ENCODE measurements around the gene CEBPZOS.
"Not testable (repeated sequence)": the region's sequence is repeated elsewhere in the genome, so short reads cannot be mapped to it uniquely, and the experiment has no call there.

CEBPZOS gene

DNA sequence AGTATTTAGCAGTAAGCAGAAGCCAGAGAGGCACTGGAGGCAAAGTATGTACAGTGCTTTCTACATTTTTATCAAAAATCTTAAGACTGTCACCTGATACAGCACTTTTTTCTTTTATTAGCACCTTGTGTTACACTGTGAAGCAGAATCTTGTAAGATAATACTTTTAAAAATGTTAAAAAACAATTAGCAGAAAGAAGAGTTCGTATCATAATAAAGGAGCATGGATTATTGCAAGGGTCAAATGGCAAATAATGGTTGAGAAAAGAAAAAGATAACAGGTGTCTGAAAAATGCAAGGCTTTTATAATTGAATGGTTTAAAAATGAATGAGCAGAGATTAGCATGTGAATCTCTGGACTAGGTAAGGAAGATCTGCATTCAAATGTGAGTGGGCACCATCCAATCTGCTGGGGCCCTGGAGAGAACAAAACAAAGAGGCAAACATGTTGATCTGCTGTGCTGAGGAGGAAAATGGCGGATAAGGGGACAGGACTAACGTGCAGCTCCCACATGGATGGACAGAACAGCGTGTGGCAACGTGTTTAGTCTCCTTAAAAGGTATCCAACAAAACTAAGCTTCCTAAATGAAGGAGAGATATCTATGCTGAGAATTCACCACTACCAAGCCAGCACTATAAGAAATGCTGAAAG lies 9.5 kb downstream of the CEBPZOS start:
- peak overlapping the region; percentile 46 for H3K27ac Mint-ChIP-seq
- peaks cover 72% of the 10 kb centered on the region for H3K36me3 Mint-ChIP-seq
- H3K4me1 Mint-ChIP-seq (ENCODE audit: low read depth) = peaks cover 39% of the 10 kb centered on the region
- H3K4me3 Mint-ChIP-seq = no peak overlapping the region
- H3K27me3 Mint-ChIP-seq = no peaks in the 10 kb centered on the region
- H3K9me3 Mint-ChIP-seq (ENCODE audit: low read depth) = peaks cover 36% of the 10 kb centered on the region

DNA sequence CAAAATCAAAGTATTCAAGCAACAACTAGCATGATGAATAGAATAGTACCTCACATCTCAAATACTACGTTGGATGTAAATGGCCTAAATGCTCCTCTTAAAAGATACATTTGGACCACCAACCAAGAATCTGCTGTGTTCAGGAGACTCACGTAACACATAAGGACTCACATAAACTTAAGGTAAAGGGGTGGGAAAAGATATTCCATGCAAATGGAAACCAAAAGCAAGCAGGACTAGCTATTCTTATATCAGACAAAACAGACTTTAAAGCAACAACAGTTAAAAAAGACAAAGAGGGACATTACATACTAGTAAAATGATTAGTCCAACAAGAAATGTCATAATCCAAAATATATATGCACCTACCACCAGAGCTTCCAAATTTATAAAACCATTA lies 10.5 kb downstream of the CEBPZOS start:
- not testable (repeated sequence) for H3K27me3 Mint-ChIP-seq, H3K27ac Mint-ChIP-seq, H3K4me3 Mint-ChIP-seq
- peaks cover 36% of the 10 kb centered on the region for H3K9me3 Mint-ChIP-seq (ENCODE audit: low read depth)
- H3K36me3 Mint-ChIP-seq = peaks cover 77% of the 10 kb centered on the region
- H3K4me1 Mint-ChIP-seq (ENCODE audit: low read depth) = peaks cover 30% of the 10 kb centered on the region

DNA sequence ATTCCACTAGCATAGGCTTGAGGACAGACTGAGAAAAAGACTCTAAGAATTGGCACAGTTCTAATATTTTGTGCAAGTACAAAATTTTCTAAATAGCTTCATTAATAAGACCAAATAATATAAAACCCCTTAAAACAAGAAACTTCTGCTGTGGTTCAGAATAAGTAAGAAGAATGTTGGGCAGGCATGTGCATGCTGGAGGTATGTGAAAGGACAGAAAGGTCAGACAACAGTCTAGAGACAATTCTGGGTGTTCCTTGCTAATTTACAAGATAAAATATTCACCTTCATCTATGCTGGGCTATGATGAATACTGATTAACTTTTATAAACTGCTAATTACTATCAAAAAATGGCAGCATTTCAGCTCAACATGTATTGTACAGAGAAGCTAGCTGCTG lies 14.9 kb downstream of the CEBPZOS start:
- H3K27ac Mint-ChIP-seq = no peak overlapping the region
- peaks cover 60% of the 10 kb centered on the region for H3K36me3 Mint-ChIP-seq
- peaks cover 23% of the 10 kb centered on the region for H3K4me1 Mint-ChIP-seq (ENCODE audit: low read depth)
- no peak overlapping the region for H3K4me3 Mint-ChIP-seq
- peaks cover 31% of the 10 kb centered on the region for H3K9me3 Mint-ChIP-seq (ENCODE audit: low read depth)
- H3K27me3 Mint-ChIP-seq = no peaks in the 10 kb centered on the region

DNA sequence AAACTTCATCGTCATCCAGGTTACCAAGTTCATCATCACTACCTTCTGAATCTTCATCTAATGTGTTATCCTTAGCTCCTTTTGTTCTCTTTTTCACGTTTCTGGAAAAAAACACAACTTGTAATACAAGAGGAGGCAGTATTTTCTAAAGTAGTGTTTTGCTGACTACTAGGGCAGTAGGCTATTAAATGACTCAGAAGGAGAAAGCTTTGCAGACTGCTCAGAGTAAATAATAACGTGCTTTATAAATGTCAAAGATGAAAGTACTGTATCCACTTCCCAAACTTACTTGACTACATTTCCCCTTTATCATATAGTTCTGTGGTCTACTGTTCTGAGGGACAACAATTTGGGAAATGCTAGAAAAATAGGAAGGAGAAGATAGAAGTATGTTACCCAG lies 15.6 kb downstream of the CEBPZOS start:
- Mint-ChIP-seq H3K4me1 (ENCODE audit: low read depth) (peaks cover 22% of the 10 kb centered on the region), H3K27me3 (no peaks in the 10 kb centered on the region), H3K36me3 (peaks cover 54% of the 10 kb centered on the region), H3K27ac (no peak overlapping the region), H3K9me3 (ENCODE audit: low read depth) (peaks cover 27% of the 10 kb centered on the region), H3K4me3 (no peak overlapping the region)

DNA sequence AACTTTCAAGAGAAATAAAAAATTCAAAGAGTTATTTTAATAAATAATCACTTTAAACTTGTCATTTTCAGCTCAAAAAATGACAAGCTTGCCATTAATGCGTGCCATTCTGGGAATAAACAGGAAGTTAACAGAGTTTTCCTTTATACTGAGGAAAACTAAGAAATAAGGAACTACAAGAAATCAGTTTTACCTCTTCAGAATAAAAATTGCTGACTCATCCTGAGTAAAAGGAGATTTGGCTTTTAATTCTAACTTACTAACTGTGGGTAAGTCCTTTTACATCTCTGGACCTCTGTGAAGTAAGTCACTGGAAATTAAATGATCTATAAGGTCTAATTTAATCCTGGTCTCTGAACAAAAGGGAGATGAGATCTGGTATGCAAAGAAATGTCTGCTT lies 19.0 kb downstream of the CEBPZOS start:
- peak overlapping the region; percentile 51 for H3K27ac Mint-ChIP-seq
- no peaks in the 10 kb centered on the region for H3K27me3 Mint-ChIP-seq
- peaks cover 8% of the 10 kb centered on the region for H3K4me1 Mint-ChIP-seq (ENCODE audit: low read depth)
- peaks cover 2% of the 10 kb centered on the region for H3K9me3 Mint-ChIP-seq (ENCODE audit: low read depth)
- no peak overlapping the region for H3K4me3 Mint-ChIP-seq
- H3K36me3 Mint-ChIP-seq = peaks cover 21% of the 10 kb centered on the region

DNA sequence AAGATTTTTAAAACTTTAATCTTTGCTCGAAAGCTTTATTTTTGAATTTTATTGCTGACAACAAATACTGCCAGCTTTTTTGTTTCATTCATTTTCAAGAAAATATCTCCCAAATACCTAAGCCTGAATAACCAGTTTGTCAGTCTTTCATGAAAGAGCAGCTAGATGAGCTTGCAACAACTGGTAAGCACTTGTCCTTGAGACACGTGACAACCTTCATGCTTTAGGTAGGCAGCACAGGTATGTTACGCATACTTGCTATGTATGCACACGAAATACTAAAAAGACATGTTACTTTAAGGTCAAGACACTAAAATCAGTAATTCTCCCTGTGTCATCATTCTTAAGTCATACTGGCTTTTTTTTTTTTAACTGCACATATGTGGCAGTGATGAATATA lies 22.8 kb downstream of the CEBPZOS start:
- Mint-ChIP-seq H3K9me3 (ENCODE audit: low read depth) (no peaks in the 10 kb centered on the region), H3K36me3 (peaks cover 14% of the 10 kb centered on the region), H3K4me3 (no peak overlapping the region), H3K27me3 (no peaks in the 10 kb centered on the region), H3K27ac (no peak overlapping the region), H3K4me1 (ENCODE audit: low read depth) (peaks cover 32% of the 10 kb centered on the region)

DNA sequence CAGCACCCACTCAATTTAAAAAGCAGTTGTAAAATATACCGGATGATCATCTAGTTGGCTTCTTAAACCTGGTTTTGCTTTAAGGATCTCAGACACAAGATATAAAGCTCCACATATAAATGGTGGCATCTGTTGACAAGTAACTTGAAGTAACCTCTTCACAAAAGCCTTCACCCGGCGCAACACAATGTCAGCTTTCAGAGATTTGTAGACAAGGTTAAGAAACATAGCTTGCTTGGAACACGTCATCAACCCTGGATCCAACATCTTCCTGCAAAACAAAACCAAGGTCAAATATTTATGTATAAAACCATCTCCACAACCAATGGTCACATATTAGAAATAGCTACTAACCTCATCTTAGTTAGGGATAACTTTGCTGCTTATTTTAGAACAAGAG lies 26.8 kb downstream of the CEBPZOS start:
- Mint-ChIP-seq H3K36me3 (peaks cover 30% of the 10 kb centered on the region), H3K27ac (no peak overlapping the region), H3K9me3 (ENCODE audit: low read depth) (no peaks in the 10 kb centered on the region), H3K27me3 (no peaks in the 10 kb centered on the region), H3K4me1 (ENCODE audit: low read depth) (peaks cover 59% of the 10 kb centered on the region), H3K4me3 (peak overlapping the region; percentile 14)

DNA sequence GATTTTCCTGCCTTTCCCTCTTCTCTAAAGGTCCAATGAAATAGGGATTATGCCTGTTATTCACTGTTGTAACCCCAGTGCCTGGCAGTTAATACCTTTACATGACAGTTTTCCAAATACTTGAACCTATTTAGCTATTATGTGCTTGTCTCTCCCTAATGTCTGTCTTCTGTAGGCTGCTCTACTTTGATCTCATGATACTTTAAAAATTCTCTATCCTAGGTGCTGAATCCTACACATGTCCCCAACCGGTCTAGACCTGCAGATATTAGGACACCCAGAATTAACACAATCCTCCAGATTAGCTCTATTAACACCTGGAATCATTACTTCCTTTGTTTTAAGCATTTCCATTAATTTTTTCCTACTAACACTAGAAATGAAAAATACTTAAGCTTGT lies 27.8 kb downstream of the CEBPZOS start:
- peaks cover 67% of the 10 kb centered on the region for H3K4me1 Mint-ChIP-seq (ENCODE audit: low read depth)
- no peaks in the 10 kb centered on the region for H3K9me3 Mint-ChIP-seq (ENCODE audit: low read depth)
- peak overlapping the region; percentile 18 for H3K27ac Mint-ChIP-seq
- peak overlapping the region; percentile 49 for H3K4me3 Mint-ChIP-seq
- no peaks in the 10 kb centered on the region for H3K27me3 Mint-ChIP-seq
- peaks cover 30% of the 10 kb centered on the region for H3K36me3 Mint-ChIP-seq

DNA sequence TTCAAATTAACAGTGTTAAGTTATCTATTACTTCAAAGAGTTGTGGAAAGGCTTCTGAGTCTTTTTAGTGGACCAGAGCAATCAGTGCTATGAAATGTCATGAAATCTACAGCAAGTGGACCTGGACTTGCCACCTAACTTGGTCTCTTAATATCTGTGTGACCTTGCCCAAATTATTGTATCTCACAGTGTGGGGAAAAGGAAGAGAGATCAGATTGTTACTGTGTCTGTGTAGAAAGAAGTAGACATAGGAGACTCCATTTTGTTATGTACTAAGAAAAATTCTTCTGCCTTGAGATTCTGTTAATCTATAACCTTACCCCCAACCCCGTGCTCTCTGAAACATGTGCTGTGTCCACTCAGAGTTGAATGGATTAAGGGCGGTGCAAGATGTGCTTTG lies 28.8 kb downstream of the CEBPZOS start:
- H3K9me3 Mint-ChIP-seq (ENCODE audit: low read depth); H3K27me3 Mint-ChIP-seq: not testable (repeated sequence)
- H3K4me3 Mint-ChIP-seq = peak overlapping the region; percentile 58
- peaks cover 70% of the 10 kb centered on the region for H3K4me1 Mint-ChIP-seq (ENCODE audit: low read depth)
- H3K27ac Mint-ChIP-seq = peak overlapping the region; percentile 50
- H3K36me3 Mint-ChIP-seq = peaks cover 31% of the 10 kb centered on the region

DNA sequence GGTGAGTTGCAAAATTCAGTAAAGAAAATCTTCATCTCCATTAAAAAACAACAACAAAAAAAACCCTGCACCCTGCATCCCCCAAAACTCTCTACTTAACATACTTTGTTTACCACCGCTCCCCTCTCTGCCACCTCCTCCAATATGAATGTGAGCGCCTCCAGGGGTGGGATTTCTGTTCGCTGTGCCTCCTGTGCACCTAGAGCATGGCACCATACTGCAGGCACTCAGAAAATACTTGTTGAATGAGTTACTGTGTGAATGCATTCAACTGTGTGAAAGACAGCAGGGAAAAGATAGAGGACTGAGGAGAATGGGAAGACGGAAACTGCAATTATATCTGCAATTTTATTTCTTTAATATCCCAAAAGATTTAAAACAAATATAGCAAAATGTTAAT lies 30.6 kb downstream of the CEBPZOS start:
- H3K36me3 Mint-ChIP-seq = peaks cover 29% of the 10 kb centered on the region
- peak overlapping the region; percentile 71 for H3K4me3 Mint-ChIP-seq
- H3K27ac Mint-ChIP-seq = no peak overlapping the region
- no peaks in the 10 kb centered on the region for H3K27me3 Mint-ChIP-seq
- no peaks in the 10 kb centered on the region for H3K9me3 Mint-ChIP-seq (ENCODE audit: low read depth)
- peaks cover 66% of the 10 kb centered on the region for H3K4me1 Mint-ChIP-seq (ENCODE audit: low read depth)

DNA sequence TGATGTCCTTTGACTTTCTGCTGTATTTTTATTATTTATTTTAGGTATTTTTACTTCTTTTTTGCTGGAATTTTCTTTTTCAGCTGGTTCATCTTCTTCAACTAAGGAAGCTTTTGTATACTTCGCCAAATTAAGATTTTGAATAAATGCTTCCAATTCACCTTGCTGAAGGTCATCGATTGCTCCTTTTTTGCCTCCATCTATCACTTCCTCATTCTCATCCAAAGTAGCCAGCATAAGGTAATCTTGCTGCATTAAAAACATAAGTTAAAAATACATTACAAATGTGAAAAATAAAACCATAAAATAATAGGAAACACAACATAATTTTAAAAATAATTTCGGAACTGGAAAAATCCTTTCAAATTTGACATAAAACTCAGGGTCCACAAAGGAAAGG lies 32.5 kb downstream of the CEBPZOS start:
- no peaks in the 10 kb centered on the region for H3K27me3 Mint-ChIP-seq
- H3K9me3 Mint-ChIP-seq (ENCODE audit: low read depth) = no peaks in the 10 kb centered on the region
- H3K4me3 Mint-ChIP-seq = no peak overlapping the region
- no peak overlapping the region for H3K27ac Mint-ChIP-seq
- peaks cover 52% of the 10 kb centered on the region for H3K4me1 Mint-ChIP-seq (ENCODE audit: low read depth)
- H3K36me3 Mint-ChIP-seq = peaks cover 18% of the 10 kb centered on the region

DNA sequence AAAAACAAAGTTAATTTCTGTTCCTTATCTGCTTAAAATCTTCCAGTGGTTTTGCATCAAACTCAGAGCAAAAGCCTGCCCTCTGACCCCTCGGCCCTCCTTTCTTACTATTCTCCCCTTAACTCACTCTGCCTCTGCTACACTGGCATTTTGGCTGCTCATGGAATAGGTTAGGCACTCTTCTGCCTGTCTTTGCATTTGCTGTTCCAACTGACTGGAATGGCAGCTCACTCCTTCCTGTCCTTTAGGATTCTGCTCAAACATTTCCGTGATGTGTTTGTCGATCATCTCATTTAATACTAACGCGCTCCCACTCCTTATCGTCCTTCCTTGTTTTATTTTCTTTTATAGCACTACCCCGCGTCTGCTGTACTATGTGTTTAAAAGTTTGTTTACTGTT lies 34.3 kb downstream of the CEBPZOS start:
- Mint-ChIP-seq H3K27me3 (no peaks in the 10 kb centered on the region), H3K4me3 (no peak overlapping the region), H3K36me3 (peaks cover 9% of the 10 kb centered on the region)

DNA sequence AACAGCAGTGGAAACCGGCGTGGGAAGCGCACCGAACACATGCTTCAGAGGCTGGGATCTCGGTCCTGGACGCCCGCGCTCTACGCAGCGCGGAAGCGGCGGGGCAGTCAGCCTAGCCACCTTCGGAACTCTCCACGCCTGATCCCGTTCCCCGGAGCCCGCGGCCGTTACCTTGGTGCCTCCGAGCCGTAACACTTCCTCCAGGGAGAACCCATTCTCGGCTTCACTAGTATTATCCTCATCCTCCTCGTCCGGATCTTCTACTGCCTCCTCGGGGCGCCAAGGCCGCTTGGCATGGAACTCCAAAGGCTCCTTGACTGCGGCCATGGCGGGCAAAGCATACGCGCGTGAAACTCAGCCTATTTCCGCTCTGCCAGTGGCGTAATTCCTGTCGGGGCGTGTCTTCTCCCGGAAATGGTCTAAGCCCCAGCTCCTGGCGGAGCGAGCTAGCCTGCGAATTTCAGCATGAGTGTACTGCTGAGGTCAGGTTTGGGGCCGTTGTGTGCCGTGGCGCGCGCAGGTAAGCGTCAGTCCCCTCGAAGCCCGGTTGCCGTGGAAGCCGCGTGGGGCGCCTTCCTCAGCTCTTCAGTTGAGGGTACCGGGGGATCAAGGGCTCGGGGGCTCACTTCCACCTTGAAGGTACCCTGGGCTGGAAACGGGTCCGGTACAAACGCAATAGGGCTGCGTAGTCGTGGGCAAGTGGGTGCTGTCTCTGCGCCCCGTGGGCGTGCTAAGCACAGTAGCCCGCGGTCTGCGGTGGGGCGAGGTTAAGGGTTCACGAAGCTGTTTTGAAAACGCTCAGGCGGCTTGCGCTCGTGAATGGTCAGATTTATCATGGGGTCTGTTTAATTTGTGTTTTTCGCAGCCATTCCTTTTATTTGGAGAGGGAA lies 35.2 kb downstream of the CEBPZOS start, which contains the start of the genes CEBPZ and NDUFAF7:
CEBPZ (minus strand) TSS at position 356 of the 890 bp plus-strand sequence; CDS start at position 327, 29 bp downstream.
NDUFAF7 (plus strand) TSS at position 418 of the 890 bp plus-strand sequence; CDS start at position 466, 48 bp downstream.
- H3K4me1 Mint-ChIP-seq (ENCODE audit: low read depth) = peaks cover 42% of the 10 kb centered on the region
- peaks cover 10% of the 10 kb centered on the region for H3K36me3 Mint-ChIP-seq
- H3K27me3 Mint-ChIP-seq = no peaks in the 10 kb centered on the region
- no peaks in the 10 kb centered on the region for H3K9me3 Mint-ChIP-seq (ENCODE audit: low read depth)
- no peak within 1 kb of the TSS for H3K4me3 Mint-ChIP-seq
- H3K27ac Mint-ChIP-seq = no peak within 1 kb of the TSS

More for the DNA sequence above, 34.3 kb downstream of the CEBPZOS start:
- peaks cover 49% of the 10 kb centered on the region for H3K4me1 Mint-ChIP-seq (ENCODE audit: low read depth)
- no peaks in the 10 kb centered on the region for H3K9me3 Mint-ChIP-seq (ENCODE audit: low read depth)
- H3K27ac Mint-ChIP-seq = no peak overlapping the region

DNA sequence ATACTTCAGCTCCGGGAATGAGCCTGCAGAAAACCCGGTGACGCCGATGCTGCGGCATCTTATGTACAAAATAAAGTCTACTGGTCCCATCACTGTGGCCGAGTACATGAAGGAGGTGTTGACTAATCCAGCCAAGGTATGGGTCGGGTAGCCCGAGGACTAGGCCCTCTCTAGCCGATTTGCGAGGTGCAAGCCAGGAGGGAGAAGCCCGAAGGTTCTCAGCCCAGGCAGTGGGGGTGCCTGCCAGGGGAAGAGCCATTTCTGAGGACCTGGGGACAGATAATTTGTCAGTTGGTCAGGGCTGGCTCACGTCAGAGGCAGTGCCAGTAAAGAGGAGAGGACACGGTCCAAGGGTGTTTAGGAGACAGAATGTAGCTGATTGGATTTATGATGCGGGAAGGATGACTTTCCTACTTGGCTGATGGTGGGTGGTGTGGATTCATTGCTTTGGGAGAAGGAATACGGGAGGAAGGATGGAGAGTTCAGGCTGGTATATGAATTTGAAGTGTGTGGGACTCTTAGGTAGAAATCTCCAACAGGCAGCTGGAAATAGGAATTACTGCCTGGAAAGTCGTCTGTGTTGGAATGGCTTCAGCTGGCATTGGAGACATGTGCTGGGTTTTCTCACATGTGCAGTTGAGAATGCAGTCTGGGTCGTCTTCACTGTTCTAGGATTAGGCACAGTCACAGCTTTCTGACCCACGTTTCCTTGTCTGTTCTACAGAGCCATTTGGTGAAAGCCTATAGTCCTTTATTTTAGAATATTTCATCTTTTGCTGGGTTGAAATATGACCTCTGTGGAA lies 36.0 kb downstream of the CEBPZOS start:
- H3K36me3 Mint-ChIP-seq = peaks cover 6% of the 10 kb centered on the region
- H3K4me1 Mint-ChIP-seq (ENCODE audit: low read depth) = peaks cover 35% of the 10 kb centered on the region
- H3K27ac Mint-ChIP-seq = no peak overlapping the region
- H3K4me3 Mint-ChIP-seq = no peak overlapping the region
- H3K9me3 Mint-ChIP-seq (ENCODE audit: low read depth) = no peaks in the 10 kb centered on the region
- no peaks in the 10 kb centered on the region for H3K27me3 Mint-ChIP-seq

DNA sequence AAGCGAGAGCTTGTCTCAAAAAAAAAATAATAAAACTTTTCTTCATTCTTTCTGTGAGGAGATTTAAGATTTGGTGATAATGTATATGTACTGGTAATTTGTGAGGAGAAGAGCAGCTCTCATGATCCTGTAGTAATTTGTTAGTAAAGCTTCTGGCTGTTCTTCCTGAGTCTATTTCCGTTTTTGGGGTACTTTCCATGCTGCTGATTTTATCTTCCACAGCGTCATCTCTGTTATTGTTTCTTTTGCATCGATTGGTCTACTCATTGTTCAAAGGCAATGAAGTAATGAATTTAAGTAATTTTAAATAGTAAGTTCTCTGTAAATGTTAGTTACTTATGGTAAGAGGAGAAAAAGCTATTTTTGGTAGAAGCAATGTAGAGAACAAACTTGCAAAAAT lies 47.1 kb downstream of the CEBPZOS start:
- H3K27me3 Mint-ChIP-seq = no peaks in the 10 kb centered on the region
- peaks cover 16% of the 10 kb centered on the region for H3K4me1 Mint-ChIP-seq (ENCODE audit: low read depth)
- H3K36me3 Mint-ChIP-seq = peaks cover 14% of the 10 kb centered on the region
- no peak overlapping the region for H3K27ac Mint-ChIP-seq
- no peak overlapping the region for H3K4me3 Mint-ChIP-seq
- no peaks in the 10 kb centered on the region for H3K9me3 Mint-ChIP-seq (ENCODE audit: low read depth)

Measured in activated naive CD8-positive, alpha-beta T cell (primary cell).